GM20431 (cell line): ENCODE data around the gene ZBTB16.

Source experiments
- in situ Hi-C: fragments of 300-500 bp; cut with MseI, MboI; formaldehyde crosslinking; loops from one replicate; pipeline ENCODE4 v1.15.0; 2020; ENCODE audit warnings: low sequenced_read_pairs; ENCODE audit not compliant: unreplicated experiment

ZBTB16 gene

DNA sequence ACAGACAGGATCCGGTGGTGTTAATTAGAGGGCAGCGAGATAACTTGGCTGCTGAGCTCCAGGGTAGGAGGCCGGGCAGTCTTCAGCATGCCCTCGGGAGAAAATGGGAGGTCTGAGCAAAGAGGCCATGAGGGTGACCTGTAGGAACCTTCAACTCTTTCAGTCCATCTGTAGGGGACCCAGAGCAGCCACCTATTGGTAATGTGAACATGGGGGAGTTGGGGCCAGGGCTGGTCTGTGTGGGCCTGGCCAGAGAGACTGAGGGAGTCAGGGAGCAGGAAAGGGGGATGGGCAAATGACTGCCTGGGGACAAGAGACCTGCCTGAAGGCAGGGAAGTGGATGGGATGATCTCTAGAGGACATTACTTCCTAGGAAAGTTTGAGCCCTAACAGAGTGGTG is 135.6 kb downstream of the ZBTB16 start:
- in situ Hi-C loops: no loop called here

DNA sequence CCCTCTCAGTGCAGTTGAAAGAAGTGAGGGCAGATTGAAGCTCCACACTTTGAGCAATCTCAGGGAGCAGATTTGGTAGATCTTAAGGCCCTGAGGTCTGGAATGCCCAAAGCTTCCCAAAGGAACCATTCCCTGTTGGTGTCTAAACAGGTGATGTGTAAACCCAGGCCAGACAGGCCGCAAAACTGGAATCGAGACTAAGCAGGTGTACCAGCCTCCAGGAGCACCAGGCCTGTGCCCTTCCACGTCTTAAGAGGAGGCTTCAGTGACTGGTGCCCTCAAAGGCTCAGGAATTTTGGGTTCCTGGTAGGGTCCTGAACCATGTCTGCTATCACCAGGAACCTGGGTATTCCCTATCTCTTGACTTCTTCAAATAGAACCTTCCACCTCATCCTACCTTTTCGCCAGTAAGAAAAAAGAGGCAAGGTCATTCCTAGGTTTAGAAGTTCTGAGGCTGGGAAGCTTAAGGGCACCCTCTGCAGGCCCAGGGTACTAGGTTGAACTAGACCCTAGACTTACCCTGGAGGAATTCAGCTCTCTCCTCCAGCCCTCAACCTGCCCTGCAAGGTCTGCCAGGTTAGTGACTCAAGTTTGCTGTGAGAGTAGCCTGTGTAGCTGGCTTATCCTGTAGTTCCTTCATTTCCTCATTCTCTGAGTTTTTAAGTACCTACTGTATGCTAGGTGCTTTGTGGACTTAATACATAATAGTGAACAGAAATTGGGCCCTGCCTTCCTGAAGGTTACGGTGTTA is 136.6 kb downstream of the ZBTB16 start:
- in situ Hi-C loops: no loop called here

DNA sequence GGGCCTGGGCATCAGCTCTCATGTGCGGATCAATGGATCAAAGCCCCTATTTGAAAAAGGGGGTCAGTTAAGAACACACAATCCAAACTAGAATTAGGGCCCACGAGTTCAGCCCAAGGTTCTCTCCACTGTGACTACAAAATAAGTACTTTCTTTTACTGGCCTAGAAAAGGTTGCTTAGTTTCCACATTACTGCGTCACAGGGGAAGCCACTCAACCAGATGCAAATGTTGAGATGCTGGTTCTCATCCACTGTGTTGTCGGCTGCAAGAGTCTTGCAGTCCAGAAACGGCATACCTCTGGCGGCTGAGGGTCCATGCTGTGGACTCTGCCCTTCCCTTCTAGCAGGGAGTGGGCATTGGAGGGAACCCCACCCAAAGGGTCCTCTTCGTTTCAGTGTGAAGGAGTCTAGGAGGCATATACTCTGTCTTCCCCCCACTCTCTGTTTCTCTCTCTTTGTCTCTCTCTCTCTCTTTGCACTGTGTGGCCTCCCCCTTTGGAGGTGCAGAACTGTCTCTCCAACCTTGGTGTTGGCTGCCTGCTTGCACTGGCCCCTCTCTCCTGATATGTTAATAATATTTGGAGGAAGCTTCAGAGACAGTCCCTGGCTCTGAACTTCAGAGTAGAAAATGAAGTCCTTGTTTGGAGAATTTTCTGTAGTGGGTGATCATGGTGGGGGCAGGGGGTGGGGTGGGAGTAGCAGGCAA is 137.6 kb downstream of the ZBTB16 start:
- in situ Hi-C loops: no loop called here

DNA sequence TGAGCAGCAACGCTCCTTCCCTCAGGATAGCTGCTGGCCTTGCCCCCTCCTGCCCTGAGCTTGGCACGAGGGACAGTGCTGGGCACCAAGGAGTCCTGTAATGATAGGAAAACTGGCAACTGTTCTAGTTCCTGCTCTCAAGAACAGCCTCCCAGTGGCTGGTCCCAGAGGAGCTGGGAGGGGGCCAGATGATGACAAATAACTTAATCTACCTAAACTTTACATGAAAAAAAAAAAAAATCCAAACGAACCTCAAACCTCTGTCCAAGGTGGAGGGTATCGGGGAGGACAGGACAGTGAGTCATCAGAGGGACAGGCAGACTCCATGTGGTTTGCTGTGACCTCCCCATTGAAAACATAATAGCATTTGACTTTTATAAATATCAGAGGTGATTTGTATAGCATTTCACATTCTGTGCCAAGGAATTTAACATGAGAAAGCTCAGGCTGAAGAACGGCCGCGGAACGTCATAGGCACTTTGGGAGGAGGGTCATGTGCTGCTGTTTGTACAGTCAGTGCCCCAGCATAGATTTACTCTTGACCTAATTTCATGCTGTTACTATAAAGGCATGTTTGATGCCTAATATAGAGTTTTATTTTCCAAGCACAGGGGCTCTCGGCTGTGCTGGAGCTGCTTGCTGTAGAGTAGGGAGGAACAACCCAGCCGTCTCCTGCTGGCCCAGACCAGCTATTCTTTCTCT is 138.4 kb downstream of the ZBTB16 start:
- in situ Hi-C loops: no loop called here

DNA sequence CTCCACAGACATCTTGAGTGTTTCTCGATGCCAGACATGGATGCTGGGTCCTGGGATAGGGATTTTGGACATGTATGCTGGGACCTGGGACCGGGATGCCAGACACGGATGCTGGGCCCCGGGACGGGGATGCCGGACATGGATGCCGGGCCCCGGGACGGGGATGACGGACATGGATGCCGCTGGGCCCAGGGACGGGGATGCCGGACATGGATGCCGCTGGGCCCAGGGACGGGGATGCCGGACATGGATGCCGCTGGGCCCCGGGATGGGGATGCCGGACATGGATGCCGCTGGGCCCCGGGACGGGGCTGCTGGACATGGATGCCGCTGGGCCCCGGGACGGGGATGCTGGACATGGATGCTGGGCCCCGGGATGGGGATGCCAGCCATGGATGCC is 139.5 kb downstream of the ZBTB16 start:
- in situ Hi-C loops: no loop called here

DNA sequence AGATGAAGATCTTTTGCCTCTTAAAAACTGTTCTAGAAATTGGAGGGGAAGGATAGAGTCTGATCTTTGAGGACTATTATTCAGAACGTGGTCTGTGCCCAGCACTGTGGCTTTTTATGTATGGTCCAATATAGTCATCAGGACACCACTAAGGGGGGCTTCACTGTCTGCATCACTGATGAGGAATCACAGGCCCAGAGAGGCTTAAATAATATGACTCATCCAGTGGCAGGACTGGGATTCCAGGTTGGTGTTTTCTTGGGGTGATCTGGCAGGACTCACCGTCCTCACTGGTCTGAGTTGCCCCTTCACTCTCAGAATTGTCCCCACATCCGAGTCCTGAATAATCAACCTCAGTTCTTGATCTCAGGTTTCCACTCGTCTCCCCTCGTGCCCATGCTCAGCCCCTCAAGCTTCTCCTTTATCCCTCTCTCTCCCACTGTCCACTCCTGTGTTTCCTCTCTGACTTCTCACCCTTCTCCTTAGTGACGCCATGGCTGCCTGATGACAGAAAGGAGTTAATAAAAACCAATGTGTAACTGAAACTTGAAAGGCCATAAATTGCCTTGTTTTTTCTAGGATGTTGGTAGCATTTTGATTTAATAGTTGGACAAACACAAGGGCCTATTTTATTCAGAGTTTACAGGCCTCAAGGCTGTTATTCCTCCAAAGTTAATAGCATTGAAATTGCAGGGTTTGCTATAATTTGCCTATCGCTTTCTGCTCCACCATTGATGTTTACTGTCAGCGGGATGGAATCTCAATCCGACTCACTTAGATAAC is 141.0 kb downstream of the ZBTB16 start:
- in situ Hi-C loops: no loop called here

DNA sequence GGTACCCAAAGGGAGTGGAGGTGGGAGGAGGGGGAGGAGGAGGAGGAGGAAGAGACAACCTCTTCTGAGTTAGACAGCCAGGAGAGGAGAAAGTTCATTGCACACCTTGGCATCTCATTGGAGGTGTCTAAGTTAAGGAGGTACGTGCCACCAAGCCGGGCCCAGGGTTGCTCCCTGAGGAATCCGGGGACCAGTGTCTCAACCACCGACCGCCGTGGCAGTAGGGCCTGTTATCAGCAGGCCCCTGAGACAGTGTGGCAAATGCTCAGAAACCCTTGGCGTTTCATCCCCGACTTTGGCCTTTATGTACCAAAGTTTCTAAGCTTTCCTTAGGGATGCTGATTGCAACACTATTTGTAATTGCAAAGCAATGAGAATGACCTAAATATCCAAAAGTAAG is 141.7 kb downstream of the ZBTB16 start:
- in situ Hi-C loops: no loop called here

DNA sequence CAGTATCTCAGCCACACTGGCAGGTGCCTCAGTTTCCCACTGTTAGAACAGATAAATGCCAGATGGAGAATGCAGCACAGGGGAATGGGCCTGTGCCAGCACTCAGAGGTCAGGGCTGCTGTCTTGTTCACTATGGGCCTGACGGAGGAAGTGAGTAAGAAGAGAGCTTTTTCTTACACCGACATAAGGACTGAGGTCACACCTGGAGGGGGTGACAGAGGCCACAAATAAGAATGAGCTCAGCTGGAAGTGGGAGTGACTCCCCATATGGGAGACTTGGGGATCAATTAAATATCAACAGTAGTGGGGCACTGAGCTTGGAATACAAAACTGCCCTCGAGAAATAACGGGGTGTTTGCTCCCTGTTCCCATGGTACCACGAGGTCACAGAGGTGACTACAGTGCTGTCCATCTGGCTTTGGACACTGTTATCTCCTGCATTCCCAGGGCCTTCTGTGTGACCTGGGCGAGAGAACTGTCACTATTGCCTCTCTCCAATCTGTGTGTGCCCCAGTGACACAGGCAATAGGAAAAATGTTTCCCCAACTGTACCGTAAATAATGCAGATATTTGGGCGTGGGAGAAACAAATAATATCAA is 142.6 kb downstream of the ZBTB16 start:
- in situ Hi-C loops: no loop called here

DNA sequence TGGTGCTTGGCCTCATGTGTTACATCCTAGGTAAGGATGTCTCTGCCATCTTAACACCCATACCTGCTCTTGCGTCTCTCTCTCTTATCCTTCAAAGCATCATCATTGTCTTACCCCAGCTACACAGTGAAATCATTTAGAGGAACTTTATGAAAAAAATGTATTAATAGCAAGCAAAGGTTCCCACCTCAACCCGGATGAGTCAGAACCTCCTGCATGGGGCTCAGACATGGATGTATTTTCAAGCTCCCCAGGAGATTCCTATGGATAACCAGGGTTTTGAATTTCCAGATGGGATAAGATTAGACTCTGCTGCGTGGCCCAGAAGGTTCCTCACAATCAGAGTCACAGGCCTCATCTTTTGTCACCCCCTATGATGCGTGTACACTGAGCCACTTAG is 147.6 kb downstream of the ZBTB16 start:
- in situ Hi-C loops: no loop called here

DNA sequence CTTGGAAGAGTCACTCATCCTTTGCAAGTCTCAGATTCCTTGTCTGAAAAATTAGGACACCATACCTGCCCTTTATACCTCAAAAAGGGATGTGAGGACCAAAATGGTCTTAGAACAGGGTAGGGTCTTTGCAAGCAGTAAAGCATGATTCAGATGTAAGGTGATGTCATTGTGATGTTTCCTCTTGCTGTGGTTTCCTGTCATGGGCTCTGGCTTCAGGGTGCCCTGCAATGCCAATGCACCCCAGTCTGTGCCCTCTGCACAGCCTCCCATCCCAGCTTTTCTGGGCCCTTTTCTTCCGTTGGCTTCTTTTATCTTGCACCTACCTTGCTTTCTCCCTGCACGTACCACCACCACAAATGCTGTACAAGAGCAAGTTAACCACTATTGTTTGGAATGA is 148.9 kb downstream of the ZBTB16 start:
- in situ Hi-C loops: no loop called here

DNA sequence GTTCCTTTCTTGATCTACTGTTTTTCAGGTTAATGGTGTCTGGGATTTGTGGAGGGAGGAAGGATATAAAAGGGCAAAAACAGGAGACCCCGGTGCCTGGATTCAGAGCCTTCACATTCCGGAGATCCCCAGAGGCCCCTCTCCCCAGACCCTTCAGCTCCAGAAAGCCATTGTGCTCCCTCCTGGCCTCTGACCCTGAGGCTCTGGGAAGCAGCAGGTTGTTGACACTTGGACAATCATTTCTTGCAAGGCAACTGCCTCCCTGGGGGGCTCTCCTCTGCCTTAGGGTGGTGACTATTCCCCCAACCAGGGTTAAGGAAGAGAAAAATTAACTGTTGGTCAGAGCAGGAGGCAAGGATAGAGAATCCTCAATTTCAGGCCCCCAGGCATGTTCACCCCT is 149.8 kb downstream of the ZBTB16 start:
- in situ Hi-C loops: no loop called here

DNA sequence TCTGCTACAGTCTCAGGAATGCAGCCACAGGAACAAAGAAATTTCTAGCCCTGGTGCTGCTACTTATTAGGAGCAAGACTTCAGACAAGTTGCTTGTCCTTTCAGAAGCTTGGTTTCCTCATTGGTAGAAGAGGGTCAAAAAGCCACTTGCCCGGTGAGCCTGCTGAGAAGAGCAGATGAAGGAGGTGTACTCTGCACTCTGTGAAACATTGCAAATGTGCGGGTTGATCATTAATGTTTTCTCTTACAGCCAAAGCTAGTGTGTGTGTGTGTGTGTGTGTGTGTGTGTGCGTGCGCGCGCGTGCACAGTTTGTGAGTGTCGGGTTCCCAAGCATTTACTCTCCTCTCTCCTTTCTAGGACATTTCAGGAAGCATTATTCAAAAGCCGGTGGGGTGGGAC is 150.4 kb downstream of the ZBTB16 start:
- in situ Hi-C loops: no loop called here

DNA sequence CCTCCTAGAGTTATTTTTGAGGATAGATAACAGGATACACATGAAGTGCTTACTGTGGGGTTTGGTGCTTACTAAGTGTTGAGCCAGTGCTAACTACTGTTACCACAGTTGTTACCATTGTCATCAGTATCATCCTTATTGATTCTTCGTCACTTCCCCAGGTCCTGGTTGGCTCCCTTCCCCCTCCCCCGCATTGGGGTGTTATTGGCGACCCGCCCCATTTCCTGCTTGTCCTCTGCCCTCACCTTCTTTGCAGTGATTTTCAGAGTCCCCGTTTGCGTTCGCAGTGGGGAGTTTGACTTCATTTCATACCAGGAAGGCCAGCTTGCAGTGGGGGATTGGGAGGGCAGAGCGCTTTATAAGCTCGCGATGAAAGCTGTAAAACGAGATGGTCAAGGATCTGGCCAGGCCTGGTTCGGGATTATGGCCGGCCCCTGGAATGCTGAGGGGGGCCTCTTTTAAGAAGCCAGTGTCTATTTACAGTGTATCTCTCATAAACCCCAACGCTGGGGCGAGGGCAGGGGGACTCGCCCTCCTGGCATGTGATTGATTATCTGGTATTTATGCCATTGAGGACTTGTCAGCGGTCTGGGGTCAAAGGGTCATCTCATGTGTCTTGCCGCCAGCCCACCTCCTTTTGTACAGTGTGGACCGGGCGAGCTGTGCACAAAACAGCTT is 152.1 kb downstream of the ZBTB16 start:
- in situ Hi-C loops: no loop called here

DNA sequence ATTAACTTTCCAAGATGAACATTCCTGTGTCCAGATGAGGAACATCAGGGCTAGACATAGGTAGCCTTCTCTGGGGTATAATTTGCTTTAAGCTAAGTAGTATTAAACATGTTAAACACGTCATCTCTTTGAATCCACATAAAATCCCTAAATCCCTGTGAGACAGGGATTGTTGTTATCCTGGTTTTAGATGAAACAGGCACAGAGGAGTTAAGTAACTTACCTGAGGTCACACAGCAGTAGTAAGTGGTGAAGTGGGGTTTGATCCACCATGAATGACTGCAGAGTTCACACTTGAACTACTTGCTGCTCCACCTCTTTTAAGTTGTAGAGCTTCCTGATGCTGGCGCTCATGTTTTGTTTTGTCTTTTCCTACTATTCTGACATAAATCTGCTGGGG is 154.1 kb downstream of the ZBTB16 start:
- in situ Hi-C loops: no loop called here

DNA sequence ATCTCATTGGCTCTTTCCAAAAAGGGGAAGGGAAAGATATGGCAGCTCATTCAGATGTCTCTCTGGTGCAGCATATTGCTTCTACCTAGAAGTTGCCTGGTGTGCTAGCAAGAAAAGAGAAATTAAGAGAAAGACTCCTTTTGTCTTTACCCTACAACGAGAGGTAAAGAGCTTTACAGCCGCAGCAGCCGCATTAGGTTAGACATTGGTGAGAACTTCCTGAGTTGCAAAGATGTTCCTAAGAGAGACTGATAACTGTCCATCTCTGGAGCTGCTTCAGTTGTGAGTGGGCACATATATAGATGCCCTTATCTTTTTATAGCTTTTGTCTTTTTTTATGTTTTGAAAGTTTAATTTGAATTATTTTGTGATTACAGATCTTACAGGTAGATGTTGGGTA is 155.9 kb downstream of the ZBTB16 start:
- in situ Hi-C loops: no loop called here

DNA sequence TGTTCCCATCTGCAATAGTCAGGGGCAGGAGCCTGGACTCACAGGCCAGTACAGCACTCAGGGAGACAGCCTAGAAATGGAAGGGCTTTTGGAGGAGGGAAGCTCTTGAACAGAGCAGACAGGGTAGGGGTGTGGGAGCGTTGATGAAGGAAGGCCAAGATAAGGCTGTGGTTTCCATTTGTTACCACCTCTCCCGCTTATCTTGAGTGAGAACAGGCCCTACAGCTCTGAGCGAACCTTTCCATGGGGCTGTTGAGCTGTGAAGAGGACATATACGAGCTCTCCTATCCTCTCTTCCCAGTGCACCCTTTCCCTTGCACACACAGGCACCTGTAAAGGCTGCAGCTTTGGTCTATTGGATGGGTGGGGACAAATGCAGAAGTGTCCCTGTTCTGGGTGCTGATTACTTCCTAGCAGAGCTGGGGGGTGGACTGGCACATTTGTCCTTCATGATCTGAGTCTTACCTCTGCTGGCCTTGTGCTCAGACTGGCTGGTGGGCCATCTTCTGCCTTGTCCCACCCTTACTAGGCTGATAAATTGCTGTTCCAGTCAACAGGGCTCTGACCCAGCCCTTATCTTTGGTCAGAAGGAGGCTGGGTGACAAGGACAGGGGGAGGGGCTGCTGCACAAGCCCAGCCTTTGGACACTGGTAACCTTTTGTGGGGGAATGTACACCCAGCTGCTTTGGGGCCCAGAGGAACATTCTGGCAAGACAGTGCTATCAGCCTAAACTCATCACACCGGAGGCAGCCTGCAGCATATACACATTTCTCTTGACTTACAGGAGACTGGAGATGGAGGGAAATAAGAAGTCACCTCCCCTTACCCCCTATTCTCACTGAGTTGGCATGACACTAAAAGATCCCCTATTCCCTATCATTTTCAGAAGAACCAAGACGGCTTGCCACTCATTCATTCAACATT is 156.6 kb downstream of the ZBTB16 start:
- in situ Hi-C loops: no loop called here

DNA sequence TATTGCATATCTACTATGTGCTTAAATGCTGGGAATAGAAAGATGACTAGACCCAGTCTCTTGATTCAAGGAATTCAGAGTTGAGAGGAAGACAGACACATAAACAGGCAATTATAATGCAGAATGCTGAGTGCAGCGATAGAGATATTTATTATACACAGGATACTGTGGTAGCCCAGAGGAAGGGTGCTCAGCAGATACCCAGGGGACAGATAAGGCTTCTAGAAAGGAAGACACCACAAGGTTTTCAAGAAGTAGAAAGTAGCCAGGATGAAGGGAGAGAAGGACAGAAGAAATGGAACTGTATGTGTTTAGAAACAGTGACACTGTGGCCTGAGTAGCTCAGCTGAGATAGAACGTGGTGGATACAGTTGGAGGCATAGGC is 157.3 kb downstream of the ZBTB16 start:
- in situ Hi-C loops: no loop called here

DNA sequence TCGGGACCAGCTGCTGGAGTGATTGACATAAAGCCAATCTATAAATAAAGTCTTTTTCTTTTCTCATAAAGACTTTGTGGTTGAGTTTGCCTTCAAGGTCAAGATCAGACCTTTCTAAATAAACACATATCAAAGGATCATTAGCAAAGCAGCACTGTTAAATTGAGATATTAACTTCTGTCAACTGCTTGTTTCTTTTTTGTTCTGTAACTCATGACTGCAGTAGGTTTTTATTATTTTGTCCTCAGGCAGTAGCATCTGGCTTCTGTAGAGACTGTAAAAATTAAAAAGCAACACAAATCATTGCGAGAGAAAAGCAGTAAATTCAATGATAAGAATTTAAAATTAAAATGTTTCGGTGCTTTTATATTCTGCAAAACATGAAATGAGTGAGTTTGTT is 159.0 kb downstream of the ZBTB16 start:
- in situ Hi-C loops: no loop called here
